ENCODE results near the gene TPP2. TPM values are rescaled to one million over a fixed set of nuclear protein-coding genes. Genes with fewer than 3 reads are reported as not detected.

TPP2 gene
- total RNA-seq, 4 donors from 2014 or later, result 77.3 to 229 (median 99.1) TPM

DNA sequence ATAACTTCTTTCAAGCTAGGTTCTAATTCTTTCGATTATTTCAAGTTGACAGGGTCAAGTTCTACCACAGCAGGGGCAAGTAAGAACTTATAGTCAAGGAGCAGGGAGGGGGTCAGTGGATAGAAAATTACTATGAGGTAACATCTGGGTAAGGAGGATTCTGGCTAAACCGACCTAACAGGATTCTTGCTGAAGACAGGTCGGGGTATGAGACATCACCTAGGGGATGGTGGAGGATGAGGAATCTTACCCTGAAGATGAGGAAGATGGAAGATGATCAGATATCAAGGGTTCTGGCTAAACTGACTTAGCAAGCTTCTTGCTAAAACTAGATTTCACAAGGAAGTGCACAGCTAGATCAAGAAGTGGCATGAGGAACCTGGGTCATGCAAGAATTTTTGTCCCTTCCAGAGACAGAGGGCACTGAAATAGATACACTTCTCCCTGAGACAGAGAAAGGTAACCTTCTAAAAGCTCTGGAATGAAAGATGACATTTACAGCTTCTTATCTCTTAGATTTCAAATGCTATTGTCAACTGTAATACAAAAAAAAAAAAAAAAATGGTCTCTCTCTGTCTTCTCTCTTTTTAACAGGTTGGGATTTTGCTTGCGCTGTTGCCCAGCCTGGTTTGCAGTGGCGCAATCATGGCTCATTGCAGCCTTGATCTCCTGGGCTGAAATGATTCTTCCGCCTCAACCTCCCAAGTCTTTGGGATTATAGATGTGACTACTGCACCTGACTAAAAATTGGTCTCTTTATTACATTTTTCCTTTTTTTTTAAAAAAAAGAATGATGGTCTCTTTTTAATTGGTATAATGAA, 107.7 kb downstream of the TPP2 start:
- intact Hi-C loops (cut with DNase I), result no loop called here
- TF ChIP-seq, protein P1, sequence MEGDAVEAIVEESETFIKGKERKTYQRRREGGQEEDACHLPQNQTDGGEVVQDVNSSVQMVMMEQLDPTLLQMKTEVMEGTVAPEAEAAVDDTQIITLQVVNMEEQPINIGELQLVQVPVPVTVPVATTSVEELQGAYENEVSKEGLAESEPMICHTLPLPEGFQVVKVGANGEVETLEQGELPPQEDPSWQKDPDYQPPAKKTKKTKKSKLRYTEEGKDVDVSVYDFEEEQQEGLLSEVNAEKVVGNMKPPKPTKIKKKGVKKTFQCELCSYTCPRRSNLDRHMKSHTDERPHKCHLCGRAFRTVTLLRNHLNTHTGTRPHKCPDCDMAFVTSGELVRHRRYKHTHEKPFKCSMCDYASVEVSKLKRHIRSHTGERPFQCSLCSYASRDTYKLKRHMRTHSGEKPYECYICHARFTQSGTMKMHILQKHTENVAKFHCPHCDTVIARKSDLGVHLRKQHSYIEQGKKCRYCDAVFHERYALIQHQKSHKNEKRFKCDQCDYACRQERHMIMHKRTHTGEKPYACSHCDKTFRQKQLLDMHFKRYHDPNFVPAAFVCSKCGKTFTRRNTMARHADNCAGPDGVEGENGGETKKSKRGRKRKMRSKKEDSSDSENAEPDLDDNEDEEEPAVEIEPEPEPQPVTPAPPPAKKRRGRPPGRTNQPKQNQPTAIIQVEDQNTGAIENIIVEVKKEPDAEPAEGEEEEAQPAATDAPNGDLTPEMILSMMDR (IDR thresholded peaks at IDR 0.05), result no peak
- TF ChIP-seq POLR2A (IDR thresholded peaks at IDR 0.05), result no peak
- 89 to 92% methylated on average over 6 of the region's 6 CpGs for WGBS, 2 donors
- no peaks in the 10 kb centered on the region for H3K36me3 ChIP-seq
- H3K4me3 ChIP-seq (replicated peaks in 1 of 3), result no peak overlapping the region
- no peak for DNase-seq
- no peaks in the 10 kb centered on the region for H3K9me3 ChIP-seq
- no peaks in the 10 kb centered on the region for H3K27me3 ChIP-seq
- peaks cover 0 to 5% of the 10 kb centered on the region in 2 donors for H3K4me1 ChIP-seq
- H3K27ac ChIP-seq, result no peak overlapping the region

GRCh38 chr13:102707467-102707866, 110.7 kb downstream of the TPP2 start:
- Histone ChIP-seq H3K36me3 (no peaks in the 10 kb centered on the region), H3K27ac (no peak overlapping the region), H3K4me3 (replicated peaks in 1 of 3) (no peak overlapping the region), H3K4me1 (peaks cover 0 to 5% of the 10 kb centered on the region in 2 donors), H3K27me3 (no peaks in the 10 kb centered on the region), H3K9me3 (no peaks in the 10 kb centered on the region)
- no peak for TF ChIP-seq POLR2A (IDR thresholded peaks at IDR 0.05)
- TF ChIP-seq, protein P1 (IDR thresholded peaks at IDR 0.05), result no peak
- intact Hi-C loops (cut with DNase I), result no loop called here
- WGBS, 2 donors, result 9 to 16% methylated on average over 4 of the region's 4 CpGs
- DNase-seq, result no peak

- Histone ChIP-seq H3K9me3 (no peaks in the 10 kb centered on the region), H3K27me3 (no peaks in the 10 kb centered on the region), H3K27ac (no peak overlapping the region), H3K4me1 (peaks cover 0 to 5% of the 10 kb centered on the region in 2 donors), H3K36me3 (no peaks in the 10 kb centered on the region), H3K4me3 (replicated peaks in 1 of 3) (no peak overlapping the region)
- intact Hi-C loops (cut with DNase I), result no loop called here
- no peak for DNase-seq
- 72 to 77% methylated on average over 2 of the region's 2 CpGs for WGBS, 2 donors
- TF ChIP-seq, protein P1 (IDR thresholded peaks at IDR 0.05), result no peak
- no peak for TF ChIP-seq POLR2A (IDR thresholded peaks at IDR 0.05)
Observed at GRCh38 chr13:102708211-102708610, 111.4 kb downstream of the TPP2 start.

DNA sequence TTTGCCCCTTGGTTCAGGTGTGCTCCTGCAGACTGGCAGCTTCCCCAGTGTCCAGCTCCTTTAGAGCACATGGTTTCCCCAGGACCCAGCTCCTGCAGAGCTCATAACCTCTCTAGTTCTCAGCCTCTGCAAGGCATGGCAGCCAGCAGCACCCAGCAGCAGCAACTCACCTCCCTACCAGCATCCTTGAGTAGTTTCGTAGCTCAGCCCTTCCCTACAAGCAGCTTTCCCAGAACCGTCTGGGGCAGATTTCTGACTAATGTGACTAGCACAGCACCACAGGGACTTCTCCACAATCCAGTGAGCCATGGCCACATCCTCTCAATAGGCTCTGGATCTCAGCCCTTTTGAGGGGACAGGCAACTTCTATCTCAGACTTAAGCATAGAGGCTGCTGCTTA, 112.2 kb downstream of the TPP2 start:
- no peak for TF ChIP-seq POLR2A (IDR thresholded peaks at IDR 0.05)
- TF ChIP-seq, protein P1 (IDR thresholded peaks at IDR 0.05), result no peak
- H3K4me3 ChIP-seq (replicated peaks in 1 of 3), result no peak overlapping the region
- H3K36me3 ChIP-seq, result no peaks in the 10 kb centered on the region
- H3K27me3 ChIP-seq, result no peaks in the 10 kb centered on the region
- no peak overlapping the region for H3K27ac ChIP-seq
- intact Hi-C loops (cut with DNase I), result no loop called here
- peaks cover 0 to 5% of the 10 kb centered on the region in 2 donors for H3K4me1 ChIP-seq
- WGBS, 2 donors, result 86 to 92% methylated on average over 2 of the region's 2 CpGs
- no peaks in the 10 kb centered on the region for H3K9me3 ChIP-seq
- DNase-seq, result no peak

DNA sequence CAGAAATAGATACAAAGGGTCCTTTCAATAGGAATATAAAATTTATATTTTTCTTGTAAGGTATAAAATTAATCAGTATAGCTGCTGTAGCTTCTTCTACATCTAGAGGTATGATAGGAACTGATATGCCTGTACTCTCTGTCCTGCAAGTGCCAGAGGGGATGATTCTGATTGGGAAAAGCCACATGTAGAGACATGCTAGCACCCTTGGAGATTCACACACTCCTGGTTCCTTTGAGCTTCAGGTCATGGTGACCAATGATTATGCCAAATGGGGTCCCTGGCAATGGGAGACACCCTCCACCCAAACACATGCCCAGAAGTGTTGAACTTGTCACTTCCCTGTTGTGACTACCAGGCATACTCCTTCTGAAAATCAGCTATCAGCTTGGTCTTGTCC, 112.8 kb downstream of the TPP2 start:
- intact Hi-C loops (cut with DNase I), result no loop called here
- Histone ChIP-seq H3K4me3 (replicated peaks in 1 of 3) (no peak overlapping the region), H3K4me1 (peaks cover 0 to 5% of the 10 kb centered on the region in 2 donors), H3K9me3 (no peaks in the 10 kb centered on the region), H3K27ac (no peak overlapping the region), H3K36me3 (no peaks in the 10 kb centered on the region), H3K27me3 (no peaks in the 10 kb centered on the region)
- no peak for TF ChIP-seq POLR2A (IDR thresholded peaks at IDR 0.05)
- TF ChIP-seq, protein P1 (IDR thresholded peaks at IDR 0.05), result no peak
- no peak for DNase-seq

Measured in thyroid gland (tissue), 4 donors.